Measurements from ENCODE around the gene RRAS. TPM values are rescaled to one million over a fixed set of nuclear protein-coding genes. Genes with fewer than 3 reads are reported as not detected.

The RRAS gene
- total RNA-seq, 1 experiment from 2014 or later, result 70.4 TPM

- no TSS peak for BruUV-seq (replicated peaks)
- no peak for DNase-seq
- peak overlapping the region; percentile 56 for H3K27ac Mint-ChIP-seq (ENCODE audit: unreplicated experiment)
- H3K4me3 Mint-ChIP-seq (ENCODE audit: low read depth, unreplicated experiment), result no peak overlapping the region
- no peaks in the 10 kb centered on the region for H3K27me3 Mint-ChIP-seq (ENCODE audit: unreplicated experiment)
- intact Hi-C loops (cut with micrococcal nuclease; ENCODE audit: unreplicated experiment), result no loop called here
- TF ChIP-seq CTCF (IDR thresholded peaks at IDR 0.05; ENCODE audit: unreplicated experiment), result no peak
- no peaks in the 10 kb centered on the region for H3K9me3 Mint-ChIP-seq (ENCODE audit: low read depth, unreplicated experiment)
- H3K4me1 Mint-ChIP-seq (ENCODE audit: low read depth, unreplicated experiment), result no peaks in the 10 kb centered on the region
- CTCF ChIA-PET, result no interaction called here
- peaks cover 80% of the 10 kb centered on the region for H3K36me3 Mint-ChIP-seq (ENCODE audit: insufficient read depth, unreplicated experiment)
These were observed 13.5 kb upstream of the RRAS start for GRCh38 chr19:49653466-49653806.

DNA sequence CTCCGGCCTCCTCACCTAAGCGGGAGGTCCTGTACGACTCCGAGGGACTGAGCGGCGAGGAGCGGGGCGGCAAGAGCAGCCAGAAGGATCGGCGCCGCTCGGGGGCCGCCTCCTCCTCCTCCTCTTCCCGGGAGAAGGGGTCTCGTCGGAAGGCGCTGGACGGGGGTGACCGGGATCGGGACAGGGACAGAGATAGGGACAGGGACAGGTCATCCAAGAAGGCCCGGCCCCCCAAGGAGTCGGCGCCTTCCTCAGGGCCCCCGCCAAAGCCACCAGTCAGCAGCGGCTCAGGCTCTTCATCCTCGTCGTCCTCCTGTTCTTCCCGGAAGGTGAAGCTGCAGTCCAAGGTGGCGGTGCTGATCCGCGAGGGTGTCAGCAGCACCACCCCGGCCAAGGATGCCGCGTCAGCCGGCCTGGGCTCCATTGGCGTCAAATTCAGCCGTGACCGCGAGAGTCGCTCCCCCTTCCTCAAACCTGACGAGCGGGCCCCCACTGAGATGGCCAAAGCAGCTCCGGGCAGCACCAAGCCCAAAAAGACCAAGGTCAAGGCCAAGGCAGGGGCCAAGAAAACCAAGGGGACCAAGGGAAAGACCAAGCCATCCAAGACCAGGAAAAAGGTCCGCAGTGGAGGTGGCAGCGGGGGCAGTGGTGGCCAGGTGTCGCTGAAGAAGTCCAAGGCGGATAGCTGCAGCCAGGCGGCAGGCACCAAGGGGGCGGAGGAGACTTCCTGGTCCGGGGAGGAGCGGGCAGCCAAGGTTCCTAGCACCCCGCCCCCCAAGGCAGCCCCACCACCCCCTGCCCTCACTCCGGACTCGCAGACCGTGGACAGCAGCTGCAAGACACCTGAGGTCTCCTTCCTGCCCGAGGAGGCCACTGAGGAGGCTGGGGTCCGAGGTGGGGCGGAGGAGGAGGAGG, 12.9 kb upstream of the RRAS start:
- CTCF ChIA-PET, result no interaction called here
- TF ChIP-seq CTCF (IDR thresholded peaks at IDR 0.05; ENCODE audit: unreplicated experiment), result no peak
- Mint-ChIP-seq H3K9me3 (ENCODE audit: low read depth, unreplicated experiment) (no peaks in the 10 kb centered on the region), H3K4me1 (ENCODE audit: low read depth, unreplicated experiment) (no peaks in the 10 kb centered on the region), H3K4me3 (ENCODE audit: low read depth, unreplicated experiment) (no peak overlapping the region), H3K36me3 (ENCODE audit: insufficient read depth, unreplicated experiment) (peaks cover 74% of the 10 kb centered on the region), H3K27me3 (ENCODE audit: unreplicated experiment) (no peaks in the 10 kb centered on the region), H3K27ac (ENCODE audit: unreplicated experiment) (peak overlapping the region; percentile 56)
- intact Hi-C loops (cut with micrococcal nuclease; ENCODE audit: unreplicated experiment), result no loop called here
- no TSS peak for BruUV-seq (replicated peaks)
- DNase-seq, result no peak

DNA sequence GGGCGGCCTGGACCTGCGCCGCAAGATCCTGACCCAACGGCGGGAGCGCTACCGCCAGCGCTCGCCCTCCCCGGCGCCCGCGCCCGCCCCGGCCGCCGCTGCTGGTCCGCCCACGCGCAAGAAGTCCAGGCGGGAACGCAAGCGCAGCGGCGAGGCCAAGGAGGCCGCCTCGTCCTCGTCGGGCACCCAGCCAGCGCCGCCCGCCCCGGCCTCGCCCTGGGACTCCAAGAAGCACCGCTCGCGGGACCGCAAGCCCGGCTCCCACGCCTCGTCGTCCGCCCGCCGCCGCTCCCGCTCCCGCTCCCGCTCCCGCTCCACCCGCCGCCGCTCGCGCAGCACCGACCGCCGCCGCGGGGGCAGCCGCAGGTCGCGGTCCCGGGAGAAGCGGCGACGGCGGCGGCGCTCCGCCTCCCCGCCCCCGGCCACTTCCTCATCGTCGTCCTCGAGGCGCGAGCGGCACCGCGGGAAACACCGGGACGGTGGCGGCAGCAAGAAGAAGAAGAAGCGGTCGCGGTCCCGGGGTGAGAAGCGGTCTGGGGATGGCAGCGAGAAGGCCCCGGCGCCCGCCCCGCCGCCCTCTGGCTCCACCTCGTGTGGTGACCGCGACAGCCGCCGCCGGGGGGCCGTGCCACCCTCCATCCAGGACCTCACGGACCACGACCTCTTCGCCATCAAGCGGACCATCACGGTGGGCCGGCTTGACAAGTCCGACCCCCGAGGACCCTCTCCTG, 12.0 kb upstream of the RRAS start:
- no peaks in the 10 kb centered on the region for H3K9me3 Mint-ChIP-seq (ENCODE audit: low read depth, unreplicated experiment)
- H3K27ac Mint-ChIP-seq (ENCODE audit: unreplicated experiment), result no peak overlapping the region
- BruUV-seq (replicated peaks), result no TSS peak
- H3K4me1 Mint-ChIP-seq (ENCODE audit: low read depth, unreplicated experiment), result no peaks in the 10 kb centered on the region
- H3K27me3 Mint-ChIP-seq (ENCODE audit: unreplicated experiment), result no peaks in the 10 kb centered on the region
- CTCF ChIA-PET, result no interaction called here
- peaks cover 71% of the 10 kb centered on the region for H3K36me3 Mint-ChIP-seq (ENCODE audit: insufficient read depth, unreplicated experiment)
- H3K4me3 Mint-ChIP-seq (ENCODE audit: low read depth, unreplicated experiment), result no peak overlapping the region
- TF ChIP-seq CTCF (IDR thresholded peaks at IDR 0.05; ENCODE audit: unreplicated experiment), result no peak
- intact Hi-C loops (cut with micrococcal nuclease; ENCODE audit: unreplicated experiment), result no loop called here
- no peak for DNase-seq

GRCh38 chr19:49651029-49651819, 11.3 kb upstream of the RRAS start:
- Mint-ChIP-seq H3K27ac (ENCODE audit: unreplicated experiment) (no peak overlapping the region), H3K4me3 (ENCODE audit: low read depth, unreplicated experiment) (no peak overlapping the region), H3K4me1 (ENCODE audit: low read depth, unreplicated experiment) (no peaks in the 10 kb centered on the region), H3K36me3 (ENCODE audit: insufficient read depth, unreplicated experiment) (peaks cover 71% of the 10 kb centered on the region), H3K9me3 (ENCODE audit: low read depth, unreplicated experiment) (no peaks in the 10 kb centered on the region), H3K27me3 (ENCODE audit: unreplicated experiment) (no peaks in the 10 kb centered on the region)
- intact Hi-C loops (cut with micrococcal nuclease; ENCODE audit: unreplicated experiment), result no loop called here
- no TSS peak for BruUV-seq (replicated peaks)
- CTCF ChIA-PET, result no interaction called here
- no peak for DNase-seq
- no peak for TF ChIP-seq CTCF (IDR thresholded peaks at IDR 0.05; ENCODE audit: unreplicated experiment)
